ENCODE measurements around the gene IFT27.
A peak's percentile ranks its signal among the peaks of the same experiment; 100 is the strongest.
"Not testable (repeated sequence)": the region's sequence is repeated elsewhere in the genome, so short reads cannot be mapped to it uniquely, and the experiment has no call there.

IFT27 gene

DNA sequence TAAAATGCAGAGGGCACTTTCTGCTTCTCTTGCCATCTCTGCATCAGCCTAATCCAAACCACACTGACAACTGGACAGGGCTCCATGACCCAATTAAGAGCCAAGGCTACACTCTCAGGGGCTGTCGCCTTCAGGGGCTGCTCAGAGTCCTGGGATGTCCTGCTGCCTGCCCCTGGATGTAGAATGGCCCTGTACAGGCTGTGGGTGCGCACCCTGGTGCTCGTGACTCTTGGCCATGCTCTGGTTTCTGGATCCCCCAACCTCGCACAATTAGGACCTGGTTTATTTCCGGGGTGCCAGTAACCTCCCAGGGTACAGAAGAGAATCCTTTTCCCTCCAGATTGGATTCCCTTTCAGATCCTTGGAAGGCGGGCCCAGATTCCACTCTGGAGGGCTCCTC is 11.3 kb downstream of the IFT27 start:
- no peak for DNase-seq

DNA sequence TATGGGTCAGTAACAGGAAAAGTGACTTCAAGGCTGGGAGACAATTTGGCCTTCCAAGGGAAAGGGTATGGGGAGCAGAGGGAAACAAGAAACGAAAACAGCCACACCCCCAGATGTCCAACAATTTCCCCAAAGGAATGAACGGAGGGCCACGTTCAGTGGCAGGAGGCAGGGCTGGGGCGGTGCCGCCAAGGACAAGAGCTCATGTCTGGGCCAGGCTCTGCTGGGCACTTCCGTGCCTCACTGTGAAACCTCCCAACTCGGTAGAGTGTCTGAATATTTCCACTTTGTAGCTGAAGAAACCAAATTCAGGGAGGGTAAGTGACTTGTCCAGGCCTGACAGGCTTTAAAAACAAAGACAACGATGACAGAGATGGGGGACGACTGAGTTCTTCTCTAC is 11.9 kb downstream of the IFT27 start:
- no peak for DNase-seq

DNA sequence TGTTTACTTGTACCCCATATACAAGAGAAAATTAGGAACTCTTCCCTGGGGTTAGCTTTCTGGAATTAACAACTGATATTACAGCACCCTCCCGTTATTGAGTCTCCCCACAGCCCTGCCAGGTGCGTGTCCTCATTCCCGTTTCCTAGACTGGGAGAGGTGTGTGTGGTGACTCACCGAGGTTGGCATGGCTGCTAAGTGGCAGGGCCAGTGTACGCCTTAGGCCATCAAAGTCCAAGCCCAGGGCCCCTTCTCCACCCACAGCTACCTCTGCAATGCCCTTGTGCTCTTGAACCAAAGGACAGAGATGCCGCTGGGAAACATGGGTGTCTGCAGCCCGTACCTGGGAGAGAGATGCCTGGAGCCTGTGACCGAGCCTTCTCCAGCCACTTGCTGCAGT is 12.3 kb downstream of the IFT27 start:
- no peak for DNase-seq

DNA sequence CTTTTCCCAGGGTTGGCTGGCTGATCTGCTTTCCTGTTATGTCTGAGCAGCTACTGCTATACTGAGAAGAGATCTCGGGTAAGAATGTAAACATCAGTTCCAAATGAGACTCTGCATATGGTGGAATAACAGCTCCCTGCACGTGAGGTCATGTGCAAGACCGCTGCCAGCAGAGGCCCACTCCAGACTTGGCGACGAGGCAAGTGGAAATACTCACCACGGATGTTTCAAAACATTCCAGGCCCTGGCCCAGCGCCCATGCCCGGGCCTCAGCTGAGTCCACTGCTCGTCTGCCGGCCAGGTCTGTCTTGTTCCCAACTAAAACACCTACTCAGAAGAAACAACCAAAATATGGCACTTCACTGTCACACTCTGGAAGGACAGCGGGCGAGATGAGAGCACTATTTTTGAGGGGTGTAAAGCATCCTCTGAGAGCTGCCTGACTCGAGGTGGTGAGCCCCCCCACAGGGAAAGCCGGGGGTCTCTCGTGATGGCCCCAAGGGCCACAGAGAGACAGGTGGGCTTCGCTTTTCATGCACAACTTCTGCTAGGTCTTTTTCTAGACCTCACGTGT is 13.1 kb downstream of the IFT27 start:
- no peak for DNase-seq

DNA sequence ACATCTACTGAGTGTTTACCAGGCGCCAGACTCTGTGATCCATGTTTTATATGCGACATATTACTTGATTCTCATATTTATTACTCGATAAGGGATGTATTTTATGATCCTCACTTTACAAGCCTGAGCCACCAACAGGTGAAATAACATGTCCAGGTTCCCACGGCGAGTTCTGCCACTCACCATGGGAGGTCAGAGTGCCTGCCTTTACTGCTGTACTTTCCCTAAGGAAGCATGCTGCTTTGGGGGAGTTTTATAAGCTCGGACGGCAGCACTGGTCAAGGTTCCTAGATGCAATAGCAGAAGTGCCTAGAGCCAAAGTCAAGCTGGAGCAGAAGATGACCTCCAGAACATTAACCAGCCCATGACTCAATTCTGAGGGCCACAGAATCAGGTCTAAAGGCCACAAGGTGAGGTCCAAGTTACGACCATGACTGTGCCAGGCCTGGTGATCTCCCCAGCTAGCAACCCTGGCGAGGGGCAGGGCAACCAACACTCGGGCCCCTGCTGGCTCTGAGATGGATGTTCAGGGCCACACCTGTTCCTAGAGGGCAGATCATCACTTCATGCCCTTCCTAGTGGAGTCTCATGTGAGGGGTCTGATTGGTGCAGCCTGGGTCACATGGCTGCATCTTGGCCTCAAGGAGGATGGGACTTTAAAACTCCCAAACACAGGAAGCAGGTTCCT is 14.2 kb downstream of the IFT27 start:
- no peak for DNase-seq

DNA sequence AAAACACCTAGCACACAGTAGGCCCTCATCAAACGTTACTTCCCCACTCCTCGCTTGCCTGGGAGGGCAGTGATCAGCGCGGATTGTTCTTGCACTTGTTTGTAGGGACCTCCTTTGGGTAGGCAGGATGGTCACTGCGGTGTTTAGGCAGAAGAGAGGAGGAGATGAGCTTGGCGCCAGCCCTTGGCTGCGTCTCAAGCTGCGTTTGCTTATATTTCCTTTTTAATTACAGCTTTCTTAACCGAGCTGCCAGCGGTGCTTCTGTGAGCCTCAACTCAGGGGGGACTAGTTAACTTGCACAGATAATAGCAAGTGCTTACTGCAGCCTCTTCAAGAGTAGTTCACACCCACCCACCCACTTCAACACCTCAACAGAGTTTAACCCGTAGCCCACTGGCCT is 15.1 kb downstream of the IFT27 start:
- DNase-seq = no peak

DNA sequence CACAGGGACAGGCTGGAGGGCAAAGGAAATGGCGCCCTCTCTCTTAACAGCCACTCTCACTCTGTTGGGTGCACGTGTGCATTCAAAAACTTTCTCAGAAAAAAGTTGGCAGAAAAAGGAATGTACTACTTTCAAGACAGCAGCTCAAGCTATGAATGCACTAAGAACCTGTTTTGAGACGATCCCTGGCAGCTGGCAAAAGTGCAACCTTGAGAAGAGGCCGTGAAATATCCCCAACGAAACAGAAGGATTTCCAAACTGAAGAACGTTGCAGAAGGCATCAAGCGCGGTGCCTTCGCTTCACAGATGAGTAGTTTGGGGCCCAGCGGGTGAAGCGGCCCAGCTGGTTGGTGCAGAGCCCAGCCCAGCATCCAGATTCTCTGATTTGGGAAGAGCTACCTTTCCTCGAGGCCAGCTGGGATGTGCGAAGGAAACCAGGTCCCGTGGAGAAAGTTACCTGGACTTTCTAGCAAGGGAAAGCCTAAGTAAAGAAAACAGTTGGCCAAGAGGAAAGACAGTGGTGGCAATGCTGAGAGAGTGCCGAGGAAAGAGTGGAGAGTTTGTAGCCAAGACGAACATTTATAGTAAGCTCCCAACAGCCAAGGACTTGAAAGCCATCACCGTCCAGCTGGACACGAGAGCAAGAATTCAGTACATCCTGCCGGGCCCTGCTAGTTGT is 16.3 kb downstream of the IFT27 start:
- no peak for DNase-seq

DNA sequence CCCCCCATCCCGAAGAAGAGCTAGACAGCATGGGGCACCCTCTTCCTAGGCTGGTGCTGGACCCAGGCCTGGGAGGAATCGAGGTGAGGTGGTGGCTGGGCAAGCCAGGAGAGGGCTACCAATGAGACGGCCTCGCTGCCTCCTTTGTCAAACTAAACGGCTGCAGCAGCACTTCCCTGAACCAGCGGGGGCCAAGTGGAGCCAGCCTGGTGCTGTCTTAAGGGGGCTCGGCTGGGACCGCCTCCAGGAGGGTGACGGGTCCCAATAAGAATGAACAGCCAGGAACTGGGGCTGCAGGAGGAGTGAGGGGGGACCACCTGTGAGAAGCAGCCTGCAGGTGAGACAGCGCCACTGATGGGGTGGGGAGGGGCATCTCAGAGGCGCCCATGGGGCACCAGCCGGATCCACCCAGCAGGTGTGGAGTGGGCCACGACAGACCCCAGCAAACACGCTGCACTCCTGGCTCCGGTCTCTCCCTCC is 17.1 kb downstream of the IFT27 start:
- no peak for DNase-seq

DNA sequence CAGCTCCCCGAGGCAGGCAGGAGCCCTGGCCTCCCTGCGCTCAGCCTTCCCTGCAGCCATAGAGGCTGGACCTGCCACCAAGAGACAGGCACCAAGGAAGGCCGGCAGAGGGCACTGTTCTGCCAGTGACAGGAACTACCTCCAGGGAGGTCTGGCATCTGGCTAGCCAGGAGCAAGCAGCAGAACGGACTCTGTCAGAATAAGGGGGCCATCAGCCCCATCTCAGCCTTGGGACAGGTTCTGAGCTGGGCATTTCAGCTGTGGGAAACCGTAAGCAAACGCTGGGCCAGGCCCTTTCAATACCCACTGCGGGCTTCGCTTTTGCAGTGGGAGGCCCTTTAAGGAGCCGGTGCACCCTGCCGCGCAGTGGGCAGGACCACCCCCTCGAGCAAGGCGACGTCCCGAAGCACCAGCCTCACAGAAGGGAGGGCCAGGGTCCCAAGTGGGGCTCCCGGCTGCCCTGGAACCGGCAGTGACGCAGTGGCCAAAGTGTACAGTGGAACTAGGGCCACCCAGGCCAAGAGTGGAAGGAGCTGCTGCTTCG is 18.2 kb downstream of the IFT27 start:
- peak; percentile 83 to 91 (median 86) for DNase-seq

DNA sequence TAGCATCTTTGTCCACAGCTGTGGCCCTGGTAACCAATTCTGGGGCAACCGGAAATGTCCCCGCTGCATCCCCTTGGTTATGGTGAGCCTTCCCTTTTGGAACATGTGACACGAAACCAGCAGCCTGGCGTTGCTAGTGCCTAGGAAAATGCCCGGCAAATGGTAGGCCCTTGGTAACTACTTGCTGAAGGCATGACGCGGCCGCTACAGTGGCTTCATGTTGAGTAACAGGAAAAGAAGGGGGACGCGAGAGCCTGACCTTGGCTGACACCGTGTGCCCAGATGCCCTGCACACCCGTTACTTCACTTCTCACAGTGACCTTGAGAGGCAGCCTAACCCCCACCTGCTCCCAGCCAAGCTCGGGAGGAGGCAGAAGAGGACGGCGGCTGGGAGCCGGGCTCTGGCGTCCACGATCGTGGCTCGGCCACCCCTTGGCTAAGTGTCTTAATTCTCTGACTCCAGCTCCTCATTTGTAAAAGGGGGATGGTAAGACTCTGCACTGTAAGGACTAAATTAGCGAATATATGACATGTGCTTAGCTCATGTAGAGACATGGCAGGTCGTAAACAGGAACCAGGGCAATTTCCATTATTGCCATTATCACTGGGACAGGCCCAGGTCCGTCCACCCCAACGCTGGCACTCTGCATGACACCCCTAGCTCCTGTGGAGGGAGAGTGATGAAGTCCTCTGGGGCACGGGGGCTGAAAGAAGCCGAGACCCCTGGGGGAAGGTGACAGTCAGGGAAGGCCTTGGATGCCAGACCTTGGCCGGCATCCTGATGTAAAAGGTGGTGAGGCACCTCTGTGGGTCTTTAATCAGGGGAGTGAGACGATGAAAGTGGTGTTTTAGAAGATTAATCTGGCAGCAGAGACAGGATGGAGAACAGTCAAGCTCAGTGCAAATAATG is 18.9 kb downstream of the IFT27 start:
- DNase-seq = peak in 3 of 4 experiments; percentile 11 to 17 (median 14)

DNA sequence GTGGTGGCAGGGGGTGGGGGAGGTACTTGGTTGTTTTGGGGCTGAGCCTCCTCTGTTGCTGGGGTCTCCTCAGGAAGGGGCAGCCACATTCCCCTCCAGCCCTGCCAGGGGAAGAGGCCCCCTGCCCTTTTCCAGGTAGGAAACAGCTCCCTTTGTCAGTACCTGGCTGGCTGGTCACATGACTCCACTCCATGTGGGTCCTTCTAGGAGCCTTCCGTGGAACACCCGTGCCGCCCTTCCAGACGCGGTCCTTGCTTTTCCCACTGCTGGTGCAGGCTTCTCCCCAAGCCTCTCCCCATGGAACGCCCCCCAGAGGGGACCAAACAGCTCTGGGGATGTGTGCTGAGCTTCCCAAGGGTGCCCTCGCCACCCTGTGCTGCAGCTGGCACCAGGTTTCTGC is 19.9 kb downstream of the IFT27 start:
- DNase-seq = peak in 1 of 4 experiments; percentile 0

DNA sequence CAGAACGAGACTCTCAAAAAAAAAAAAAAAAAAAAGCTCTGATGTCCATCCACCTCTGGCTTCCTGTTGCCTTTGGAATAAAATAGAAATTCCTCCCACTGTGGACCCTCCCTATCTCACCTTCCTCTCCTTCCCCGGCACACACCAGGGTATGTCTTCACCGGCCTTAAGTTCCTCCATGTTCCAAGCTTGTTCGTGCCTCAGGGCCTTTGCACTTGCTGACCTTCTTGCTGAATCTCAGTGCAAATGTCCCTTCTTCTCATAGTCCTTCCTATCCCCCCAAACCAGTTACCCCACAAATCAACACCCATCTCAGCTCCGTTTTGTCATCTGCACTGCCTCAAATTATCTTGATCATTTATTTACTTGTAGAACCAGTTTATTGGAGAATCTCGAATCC is 20.6 kb downstream of the IFT27 start:
- no peak for DNase-seq

DNA sequence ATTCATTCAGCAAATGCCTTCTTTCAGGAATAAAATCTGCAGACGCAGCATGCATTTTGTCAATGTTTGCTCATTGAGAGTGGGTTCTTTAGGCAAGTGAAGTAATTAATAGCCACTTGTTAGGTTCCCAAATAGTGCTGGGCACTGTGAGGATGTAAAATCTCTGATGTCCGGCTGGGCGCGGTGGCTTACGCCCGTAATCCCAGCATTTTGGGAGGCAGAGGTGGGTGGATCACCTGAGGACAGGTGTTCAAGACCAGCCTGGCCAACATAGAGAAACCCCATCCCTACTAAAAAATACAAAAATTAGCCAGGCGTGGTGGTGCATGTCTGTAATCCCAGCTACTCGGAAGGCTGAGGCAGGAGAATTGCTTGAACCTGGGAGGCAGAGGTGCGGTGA is 21.0 kb downstream of the IFT27 start:
- not testable (repeated sequence) for DNase-seq

DNA sequence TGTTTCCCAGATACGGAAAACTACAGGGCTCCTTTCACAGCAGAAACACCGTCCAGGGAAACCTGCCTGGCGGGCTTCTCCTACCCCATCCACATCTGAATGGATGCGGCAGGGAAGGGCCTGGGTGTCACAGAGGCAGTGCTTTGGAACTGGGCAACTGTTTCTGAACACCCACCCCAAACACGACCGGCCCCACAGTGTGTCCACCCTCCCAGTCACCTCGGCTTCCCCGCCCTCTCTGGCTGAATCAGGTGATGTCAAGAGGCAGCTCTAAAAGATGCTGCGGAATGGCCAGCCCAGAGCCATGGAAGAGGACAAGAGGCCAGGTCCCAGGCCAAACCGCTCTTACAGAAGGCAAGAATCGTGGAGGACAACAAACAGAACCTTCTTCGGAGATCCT is 22.0 kb downstream of the IFT27 start:
- DNase-seq = no peak

DNA sequence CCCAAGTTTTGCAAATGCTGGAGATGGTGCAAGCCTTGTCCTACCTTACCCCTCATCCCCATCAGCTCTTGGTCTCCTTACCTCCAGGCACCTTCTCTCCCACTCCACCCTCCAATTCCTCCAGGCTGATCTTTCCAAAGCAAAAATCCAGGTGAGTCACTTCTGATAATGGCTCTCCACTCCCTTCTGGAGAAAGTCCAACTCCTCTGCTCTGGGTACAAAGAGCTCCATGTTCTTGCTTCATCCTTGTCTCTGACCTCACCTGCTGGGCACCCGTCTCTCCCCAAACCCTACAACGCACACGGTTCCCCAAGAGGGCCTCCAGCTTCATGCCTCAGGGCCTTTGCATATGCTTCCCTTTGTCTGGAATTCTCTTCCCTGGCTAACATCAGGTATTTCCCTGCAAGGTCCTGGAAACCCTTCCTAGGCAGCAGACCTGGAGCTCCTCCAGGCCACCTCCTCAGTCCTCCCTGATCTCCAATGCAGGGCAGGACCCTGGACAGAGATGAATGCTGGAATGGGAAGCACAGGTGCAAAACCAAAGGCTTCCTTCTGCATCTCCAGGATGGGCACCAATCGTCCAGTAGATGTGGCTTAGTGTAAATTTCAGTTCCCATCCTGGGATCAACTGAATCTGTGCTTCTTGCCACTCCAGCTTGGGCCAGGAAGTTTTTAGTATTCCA is 22.7 kb downstream of the IFT27 start:
- no peak for DNase-seq

DNA sequence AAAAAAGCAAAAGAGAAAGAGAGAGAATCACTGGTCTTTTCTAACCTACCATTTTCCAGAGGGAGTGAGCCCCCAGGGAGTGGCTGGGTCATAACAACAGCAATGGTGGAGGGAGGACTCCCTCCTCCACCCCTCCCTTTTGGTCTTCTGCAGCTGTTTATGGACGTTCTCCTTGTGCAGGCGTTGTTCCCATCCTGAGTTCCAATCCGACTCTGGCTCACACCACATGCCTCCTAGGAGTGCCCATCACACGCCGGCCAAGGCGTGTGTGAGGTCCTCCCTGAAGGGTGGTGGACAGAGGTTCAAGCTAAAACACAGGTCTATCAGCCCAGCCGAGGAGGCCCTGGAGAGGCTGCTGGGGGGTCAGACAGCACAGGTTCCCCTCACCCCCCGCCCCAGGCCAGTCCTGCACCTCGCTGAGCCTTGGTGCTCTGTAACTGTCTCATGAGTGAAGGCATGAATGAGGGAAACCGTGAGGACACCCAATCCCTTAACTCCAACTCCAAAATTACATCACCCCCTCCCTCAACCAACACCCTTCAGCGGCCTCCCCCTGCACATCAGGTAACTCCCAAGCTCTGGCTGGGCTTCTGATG is 29.4 kb downstream of the IFT27 start:
- peak in 1 of 4 experiments; percentile 0 for DNase-seq

DNA sequence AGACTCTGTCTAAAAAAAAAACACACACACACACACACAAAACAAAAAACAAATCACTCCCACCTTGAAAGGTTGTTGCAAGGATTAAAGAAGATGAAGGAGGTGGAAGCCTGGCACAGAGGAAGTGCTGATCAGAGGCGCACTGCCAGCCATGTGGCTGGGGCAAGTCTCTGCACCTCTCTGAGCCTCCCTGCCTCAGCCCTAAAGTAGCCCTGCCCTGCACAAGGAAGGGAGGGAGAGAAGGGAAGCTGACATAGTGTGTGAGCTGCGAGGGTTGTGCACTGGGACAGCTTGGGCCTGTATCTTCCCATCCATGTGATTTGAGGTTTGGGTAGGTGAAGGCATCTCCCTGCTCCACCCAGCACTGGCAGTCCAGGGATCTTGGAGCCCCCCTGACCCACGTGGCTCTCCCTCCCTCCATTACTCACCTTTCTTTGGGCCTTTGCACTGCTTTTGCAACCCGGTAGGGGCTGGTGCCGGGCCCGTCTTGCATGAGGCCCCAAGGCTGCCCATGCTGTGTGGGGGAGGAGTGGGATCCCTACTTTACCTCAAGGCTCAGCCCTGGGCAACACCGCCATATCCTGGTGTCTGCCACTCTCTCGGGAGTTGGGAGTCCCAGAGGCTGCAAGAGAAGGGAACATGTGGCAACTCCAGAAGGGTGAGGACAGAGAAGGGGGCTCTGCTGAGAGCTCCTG is 30.5 kb downstream of the IFT27 start:
- peak in 1 of 4 experiments; percentile 0 for DNase-seq

DNA sequence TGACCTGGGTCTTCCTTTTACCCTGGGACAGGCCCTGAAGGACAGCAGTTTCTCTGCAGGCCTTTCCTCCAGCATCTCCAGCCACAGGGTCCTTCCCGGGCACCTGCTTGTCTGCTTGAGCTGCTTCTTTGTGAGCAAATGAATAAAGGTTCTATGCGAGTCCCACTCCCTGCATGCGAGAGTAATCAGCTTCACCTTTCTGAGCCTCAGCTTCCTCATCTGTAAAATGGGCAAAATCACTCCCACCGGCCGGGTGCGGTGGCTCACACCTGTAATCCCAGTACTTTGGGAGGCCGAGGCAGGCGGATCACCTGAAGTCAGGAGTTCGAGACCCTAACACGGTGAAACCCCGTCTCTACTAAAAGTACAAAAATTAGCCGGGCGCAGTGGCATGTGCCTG is 31.1 kb downstream of the IFT27 start:
- DNase-seq = peak in 1 of 4 experiments; percentile 0

DNA sequence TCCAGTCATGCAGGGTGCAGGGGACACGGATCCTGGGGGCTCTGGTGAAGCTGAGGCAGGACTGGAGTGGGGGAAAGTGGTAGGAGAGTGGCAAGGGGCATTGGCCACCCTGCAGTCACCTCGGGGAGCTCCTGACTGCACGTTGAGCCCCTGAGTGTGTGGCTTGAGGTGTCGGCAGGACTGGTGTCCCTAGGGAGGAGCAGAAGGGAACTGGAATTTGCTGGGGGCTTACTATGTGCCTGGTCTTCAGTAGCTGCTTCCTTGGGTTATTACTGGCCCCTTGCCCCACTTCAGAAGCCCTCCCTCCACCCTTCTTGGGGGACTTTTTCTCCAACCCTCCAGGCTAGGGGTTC is 31.5 kb downstream of the IFT27 start:
- no peak for DNase-seq

DNA sequence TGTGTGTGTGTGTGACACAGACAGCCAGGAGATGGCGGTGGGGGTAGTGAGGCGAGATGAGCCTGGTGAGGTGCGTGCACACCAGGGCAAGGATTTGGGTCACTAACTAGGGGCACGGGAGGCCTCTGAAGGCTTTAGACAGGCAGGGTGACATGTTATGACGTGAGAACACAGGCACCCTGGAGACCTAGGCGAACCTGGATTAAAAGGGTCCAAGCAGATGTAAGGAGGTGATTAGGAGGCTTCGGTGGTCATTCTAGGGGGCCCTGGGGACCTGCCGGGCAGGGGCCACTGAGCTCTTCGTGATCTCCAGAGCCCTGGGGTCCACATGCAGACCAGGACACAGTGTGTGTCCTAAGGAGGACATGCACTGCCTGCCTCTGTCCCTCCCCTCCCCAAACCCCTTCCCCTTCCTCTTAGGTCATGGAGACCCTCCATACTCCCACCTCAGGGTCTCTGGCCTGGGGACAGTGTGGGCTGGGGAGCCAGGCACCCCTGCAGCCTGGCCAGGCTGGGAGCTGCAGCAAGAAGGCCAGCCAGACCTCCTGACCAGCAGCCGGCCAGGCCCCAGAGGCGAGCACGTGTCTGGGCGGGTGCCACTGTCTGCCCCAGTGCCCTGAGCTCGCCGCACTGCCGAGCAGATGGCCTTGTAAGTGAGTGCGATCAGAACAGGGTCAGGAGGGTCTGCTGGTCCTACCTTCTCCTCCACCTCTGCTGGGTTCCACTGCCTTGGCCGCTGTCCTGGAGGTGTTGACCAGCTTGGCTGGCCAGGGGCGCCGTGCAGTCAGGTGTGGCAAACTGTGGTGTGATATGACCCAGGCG is 32.1 kb downstream of the IFT27 start:
- peak in 1 of 4 experiments; percentile 0 for DNase-seq
